IMR-90 (cell line): ENCODE results near the gene TTC28. TPM values are rescaled to one million over a fixed set of nuclear protein-coding genes. Genes with fewer than 3 reads are reported as not detected.

ENCODE experiments used
- ATAC-seq: fragments of 200-7000 bp; cut with Tn5 transposase; 2 replicates; pipeline ENCODE4 v1.9.1; 2020; ENCODE audit warnings: low read depth, mild to moderate bottlenecking, moderate library complexity
- BruUV-seq: library from RNA; stranded (reverse); fragments of 400-500 nt; replicated peaks from 2 replicates; lab custom pipeline; 2021; lab: Mats Ljungman, UMichigan
- CTCF ChIA-PET: fragments of 300-600 bp; formaldehyde crosslinking; extraction: SDS; loops from one replicate; lab custom pipeline; 2021; ENCODE audit warnings: antibody characterized with exemption; lab: Yijun Ruan, JAX
- POLR2A ChIA-PET: fragments of 300-600 bp; sonication (Branson Sonifier 250); formaldehyde crosslinking; loops from one replicate; lab custom pipeline; 2022; ENCODE audit warnings: antibody characterized with exemption; ENCODE audit not compliant: unreplicated experiment; lab: Charles Lee
- DNase-seq: peaks from one replicate; pipeline ENCODE4 v3.0.0; 2013
- H2AFZ ChIP-seq: replicated peaks from 2 replicates; pipeline ENCODE3; 2013; ENCODE audit warnings: low read length, mild to moderate bottlenecking; ENCODE audit not compliant: poor library complexity
- H2AK5ac ChIP-seq: 2 replicates; pipeline ENCODE4 v1.6.1; 2013; ENCODE audit warnings: low read depth, low read length, inconsistent platforms
- H2AK9ac ChIP-seq: replicated peaks from 2 replicates; pipeline ENCODE3; 2013; ENCODE audit warnings: mild to moderate bottlenecking, low read depth, low read length, moderate library complexity; ENCODE audit not compliant: poor library complexity
- H2BK120ac ChIP-seq: 2 replicates; pipeline ENCODE4 v1.6.1; 2013; ENCODE audit warnings: low read depth, low read length, inconsistent platforms
- H2BK15ac ChIP-seq: 3 replicates; pipeline ENCODE4 v1.6.1; 2013; ENCODE audit warnings: low read depth, low read length, inconsistent platforms
- H2BK20ac ChIP-seq: 2 replicates; pipeline ENCODE4 v1.6.1; 2013; ENCODE audit warnings: low read depth, mild to moderate bottlenecking, inconsistent platforms, low read length, moderate library complexity
- H2BK5ac ChIP-seq: 2 replicates; pipeline ENCODE4 v1.6.1; 2013; ENCODE audit warnings: mild to moderate bottlenecking, low read depth, low read length, inconsistent platforms; ENCODE audit not compliant: poor library complexity, severe bottlenecking
- H3K14ac ChIP-seq: replicated peaks from 2 replicates; pipeline ENCODE4 v1.6.1; 2013; ENCODE audit warnings: low read depth, low read length, inconsistent platforms
- H3K18ac ChIP-seq: 2 replicates; pipeline ENCODE4 v1.6.1; 2013; ENCODE audit warnings: low read depth, low read length, control low read depth
- H3K23ac ChIP-seq: 2 replicates; pipeline ENCODE4 v1.6.1; 2013; ENCODE audit warnings: low read depth, low read length, inconsistent platforms
- H3K27ac ChIP-seq: 2 replicates; pipeline ENCODE4 v1.5.1; 2013; ENCODE audit warnings: mild to moderate bottlenecking, control low read depth, low read length; ENCODE audit not compliant: insufficient read depth
- H3K27me3 ChIP-seq: 2 replicates; pipeline ENCODE4 v1.6.1; 2013; ENCODE audit warnings: low read length; ENCODE audit not compliant: control insufficient read depth, insufficient read depth
- H3K36me3 ChIP-seq: 2 replicates; pipeline ENCODE4 v1.6.1; 2013; ENCODE audit warnings: low read length, mixed read lengths; ENCODE audit not compliant: control insufficient read depth, insufficient read depth
- H3K4ac ChIP-seq: 2 replicates; pipeline ENCODE4 v1.6.1; 2013; ENCODE audit warnings: low read depth, low read length, inconsistent platforms
- H3K4me1 ChIP-seq: 2 replicates; pipeline ENCODE4 v1.6.1; 2013; ENCODE audit warnings: low read length, mixed read lengths; ENCODE audit not compliant: control insufficient read depth, insufficient read depth
- H3K4me2 ChIP-seq: 2 replicates; pipeline ENCODE4 v1.6.1; 2013; ENCODE audit warnings: low read depth, mild to moderate bottlenecking, control low read depth, low read length, moderate library complexity
- H3K4me3 ChIP-seq: 2 replicates; pipeline ENCODE4 v1.5.1; 2013; ENCODE audit warnings: low read depth, mild to moderate bottlenecking, control low read depth, low read length, moderate library complexity; ENCODE audit not compliant: insufficient read depth
- H3K56ac ChIP-seq: 2 replicates; pipeline ENCODE4 v1.6.1; 2013; ENCODE audit warnings: low read length, inconsistent platforms; ENCODE audit not compliant: insufficient read depth; ENCODE audit errors: extremely low read depth
- H3K79me1 ChIP-seq, 2 experiments: 2 replicates each; pipeline ENCODE4 v1.6.1; 2013; ENCODE audit warnings: low read length in 2 of 2, inconsistent platforms in 1 of 2, low read depth in 1 of 2
- H3K9ac ChIP-seq: 2 replicates; pipeline ENCODE4 v1.6.1; 2013; ENCODE audit warnings: low read depth, low read length, control low read depth
- H3K9me1 ChIP-seq: 2 replicates; pipeline ENCODE4 v1.6.1; 2013; ENCODE audit warnings: low read length, inconsistent platforms; ENCODE audit not compliant: insufficient read depth
- H3K9me3 ChIP-seq: 2 replicates; pipeline ENCODE4 v1.6.1; 2013; ENCODE audit warnings: low read length; ENCODE audit not compliant: control insufficient read depth, insufficient read depth
- H4K20me1 ChIP-seq: 2 replicates; pipeline ENCODE4 v1.6.1; 2013; ENCODE audit warnings: low read length, inconsistent platforms; ENCODE audit not compliant: insufficient read depth
- H4K5ac ChIP-seq: 2 replicates; pipeline ENCODE4 v1.6.1; 2013; ENCODE audit warnings: mild to moderate bottlenecking, low read depth, low read length, control low read depth
- H4K8ac ChIP-seq, 2 experiments: 2 replicates each; pipeline ENCODE4 v1.6.1; 2013; ENCODE audit warnings: low read depth in 2 of 2, low read length in 2 of 2, control low read depth in 1 of 2, inconsistent platforms in 1 of 2
- H4K91ac ChIP-seq: 2 replicates; pipeline ENCODE4 v1.6.1; 2013; ENCODE audit warnings: low read depth, low read length, inconsistent platforms; ENCODE audit not compliant: insufficient read depth
- BHLHE40 ChIP-seq: fragments of 150-350 bp; IDR thresholded peaks from 2 replicates; pipeline ENCODE4 v1.6.1; 2016; ENCODE audit warnings: mild to moderate bottlenecking, low read depth, low read length
- CEBPB ChIP-seq: IDR thresholded peaks from 2 replicates; pipeline ENCODE4 v1.6.1; 2012; ENCODE audit warnings: low read depth, low read length, improper control_type of control experiment
- CTCF ChIP-seq: conservative IDR thresholded peaks from 2 replicates; pipeline ENCODE4 v1.5.1; 2012; ENCODE audit warnings: mild to moderate bottlenecking, low read depth, low read length, improper control_type of control experiment
- FOS ChIP-seq: fragments of 150-350 bp; IDR thresholded peaks from 2 replicates; pipeline ENCODE4 v1.6.1; 2016; ENCODE audit warnings: low read depth, low read length
- MAFK ChIP-seq: IDR thresholded peaks from 2 replicates; pipeline ENCODE4 v1.6.1; 2012; ENCODE audit warnings: low read depth, low read length, improper control_type of control experiment
- MAZ ChIP-seq: IDR thresholded peaks from 2 replicates; pipeline ENCODE4 v1.6.1; 2012; ENCODE audit warnings: low read depth, mild to moderate bottlenecking, low read length, improper control_type of control experiment, moderate library complexity, borderline replicate concordance
- MXI1 ChIP-seq: IDR thresholded peaks from 2 replicates; pipeline ENCODE4 v1.6.1; 2012; ENCODE audit warnings: low read depth, mild to moderate bottlenecking, low read length, moderate library complexity, borderline replicate concordance
- NFE2L2 ChIP-seq: fragments of 150-350 bp; IDR thresholded peaks from 2 replicates; pipeline ENCODE4 v1.6.1; 2016; ENCODE audit warnings: low read depth, mild to moderate bottlenecking, low read length
- POLR2A ChIP-seq: IDR thresholded peaks from 2 replicates; pipeline ENCODE4 v1.6.1; 2012; ENCODE audit warnings: mild to moderate bottlenecking, low read depth, low read length
- RAD21 ChIP-seq: IDR thresholded peaks from 2 replicates; pipeline ENCODE4 v1.6.1; 2012; ENCODE audit warnings: low read length, improper control_type of control experiment
- RCOR1 ChIP-seq: IDR thresholded peaks from 2 replicates; pipeline ENCODE4 v1.6.1; 2012; ENCODE audit warnings: mild to moderate bottlenecking, low read length, improper control_type of control experiment; ENCODE audit not compliant: insufficient replicate concordance
- RFX5 ChIP-seq: IDR thresholded peaks from 2 replicates; pipeline ENCODE4 v1.8.0; 2012; ENCODE audit warnings: low read depth, mild to moderate bottlenecking, low read length, moderate library complexity
- USF2 ChIP-seq: fragments of 150-350 bp; IDR thresholded peaks from 2 replicates; pipeline ENCODE4 v1.6.1; 2017; ENCODE audit warnings: mild to moderate bottlenecking, antibody characterized with exemption, low read length, low read depth
- dilution Hi-C: fragments of 300-500 bp; cut with HindIII; formaldehyde crosslinking; loops from one replicate; pipeline ENCODE4 v1.14.3; 2018; ENCODE audit warnings: low sequenced_read_pairs; ENCODE audit not compliant: unreplicated experiment
- in situ Hi-C: fragments of 300-500 bp; cut with MboI; formaldehyde crosslinking; loops from 3 replicates; pipeline ENCODE4 v1.14.3; 2019; ENCODE audit warnings: low sequenced_read_pairs, inconsistent platforms, mixed read lengths
- intact Hi-C: fragments of 100-400 bp; cut with micrococcal nuclease; formaldehyde crosslinking; loops from 2 replicates; pipeline ENCODE4 v1.10.0; 2022
- polyA plus RNA-seq, 3 experiments: library from polyadenylated mRNA; depleted of rRNA; stranded (reverse); fragments of >200 nt; gene quantifications; 2 replicates each; pipeline ENCODE4 v1.2.3, GENCODE V29; 2012; ENCODE audit warnings: low replicate concordance in 1 of 3
- total RNA-seq: library from RNA; depleted of rRNA; stranded (reverse); fragments of >200 nt; gene quantifications from 2 replicates; pipeline ENCODE4 v1.2.3, GENCODE V29; 2012

The TTC28 gene
- total and polyA plus RNA-seq, 2 of the 4 experiments (the other 2 are of a cell fraction): 5.6 to 13.3 TPM

GRCh38 chr22:28601915-28602314 lies 77.7 kb downstream of the TTC28 start:
- no TSS peak for BruUV-seq
- TF ChIP-seq RAD21: no peak
- TF ChIP-seq BHLHE40: no peak
- no peak for TF ChIP-seq POLR2A
- TF ChIP-seq MAZ: no peak
- TF ChIP-seq MAFK: no peak
- no peak for TF ChIP-seq USF2
- no peak for TF ChIP-seq FOS
- no peak for TF ChIP-seq MXI1
- no peak for TF ChIP-seq RFX5
- TF ChIP-seq CEBPB: no peak
- TF ChIP-seq CTCF: no peak
- TF ChIP-seq RCOR1: no peak
- TF ChIP-seq NFE2L2: no peak
- in situ Hi-C loops: loop anchor here (5.0 to 25.0 kb wide), 3 partner anchors 225 to 635 kb away; no protein-coding TSS in a partner anchor

More at GRCh38 chr22:28601915-28602314, 77.7 kb downstream of the TTC28 start:
- H3K27ac ChIP-seq: no peak overlapping the region
- peaks cover 3 to 9% of the 10 kb centered on the region in 2 experiments; a peak in 3 of 4 replicates for H3K79me1 ChIP-seq
- no peaks in the 10 kb centered on the region for H3K36me3 ChIP-seq
- no peak for ATAC-seq
- H3K4me1 ChIP-seq: peaks cover 6% of the 10 kb centered on the region; the same call in 1 of the 2 replicates
- no peak for DNase-seq
- no peak overlapping the region for H4K5ac ChIP-seq
- no peaks in the 10 kb centered on the region for H3K9me1 ChIP-seq
- no peak overlapping the region for H2AFZ ChIP-seq
- ChIA-PET CTCF (interaction anchor here (0.7 to 3.1 kb wide), 2 partner anchors 107 to 228 kb away, joined by 3 to 23 read pairs; no protein-coding TSS in a partner anchor), POLR2A (no interaction called here)
- H3K4ac ChIP-seq: no peak overlapping the region
- H3K4me3 ChIP-seq: no peak overlapping the region
- H3K14ac ChIP-seq: no peak overlapping the region
- H3K18ac ChIP-seq: no peak overlapping the region
- H2BK15ac ChIP-seq: no peak overlapping the region
- H3K23ac ChIP-seq: no peak overlapping the region
- H3K4me2 ChIP-seq: no peak overlapping the region
- no peak overlapping the region for H4K8ac ChIP-seq
- no peak overlapping the region for H3K9ac ChIP-seq
- no peaks in the 10 kb centered on the region for H3K27me3 ChIP-seq
- no peak overlapping the region for H2AK9ac ChIP-seq
- no peak overlapping the region for H3K56ac ChIP-seq
- intact Hi-C loops: loop anchor here (2.0 to 10.0 kb wide), 4 partner anchors 193 to 653 kb away; no protein-coding TSS in a partner anchor
- no peak overlapping the region for H2AK5ac ChIP-seq
- dilution Hi-C loops: no loop called here
- H2BK120ac ChIP-seq: no peak overlapping the region
- no peak overlapping the region for H2BK20ac ChIP-seq
- no peak overlapping the region for H2BK5ac ChIP-seq
- no peaks in the 10 kb centered on the region; the same call in 1 of the 2 replicates for H4K20me1 ChIP-seq
- no peaks in the 10 kb centered on the region for H3K9me3 ChIP-seq
- no peak overlapping the region for H4K91ac ChIP-seq
